WI38 (cell line): ENCODE results near the gene PPOX.

Experiments
- H3K4me3 ChIP-seq: 2 replicates; pipeline ENCODE4 v1.5.1; 2011; ENCODE audit warnings: low read depth, mild to moderate bottlenecking, control low read depth, low read length
- CTCF ChIP-seq: IDR thresholded peaks from 2 replicates; pipeline ENCODE4 v1.5.1; 2012; ENCODE audit warnings: low read depth, mild to moderate bottlenecking, control low read depth, low read length

Gene PPOX

GRCh38 chr1:161162806-161163205, 3.4 kb upstream of the PPOX start:
- no peak overlapping the region for H3K4me3 ChIP-seq

GRCh38 chr1:161163793-161164192, 2.4 kb upstream of the PPOX start:
- no peak for TF ChIP-seq CTCF
- no peak overlapping the region for H3K4me3 ChIP-seq

More at GRCh38 chr1:161162806-161163205, 3.4 kb upstream of the PPOX start:
- no peak for TF ChIP-seq CTCF

GRCh38 chr1:161164901-161165610, 1.2 kb upstream of the PPOX start:
- no peak for TF ChIP-seq CTCF
- peak overlapping the region; percentile 69 for H3K4me3 ChIP-seq

- peak overlapping the region; percentile 69 for H3K4me3 ChIP-seq
- TF ChIP-seq CTCF, result no peak
Measured at GRCh38 chr1:161166669-161167548, 683 bp downstream of the PPOX start.

GRCh38 chr1:161168906-161169305, 2.7 kb downstream of the PPOX start:
- no peak overlapping the region for H3K4me3 ChIP-seq
- TF ChIP-seq CTCF, result no peak

- no peak for TF ChIP-seq CTCF
- H3K4me3 ChIP-seq, result no peak overlapping the region
Measured at GRCh38 chr1:161171191-161171590, 5.0 kb downstream of the PPOX start.

- H3K4me3 ChIP-seq, result no peak overlapping the region
- no peak for TF ChIP-seq CTCF
Measured at GRCh38 chr1:161171696-161172095, 5.5 kb downstream of the PPOX start.
